ENCODE results near the gene ABCB4.

DNA sequence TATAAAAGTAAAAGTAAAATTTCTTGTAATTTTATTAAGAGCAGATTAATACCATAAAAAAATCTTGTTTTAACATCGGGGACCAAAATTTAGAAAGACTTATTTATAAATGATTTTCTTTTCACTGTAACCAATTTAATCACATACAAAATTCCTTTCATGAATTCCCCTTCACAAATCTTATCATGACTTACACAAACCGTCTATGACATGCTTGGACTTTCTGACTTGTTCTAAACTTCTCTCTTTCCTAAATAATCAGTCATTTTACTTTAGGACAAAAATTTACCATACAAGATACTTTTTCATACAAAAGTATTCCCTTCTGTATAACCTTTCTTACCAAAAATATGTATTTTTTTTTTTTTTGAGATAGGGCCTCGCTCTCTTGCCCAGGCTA, 120.7 kb downstream of the ABCB4 start:
- TF ChIP-seq, protein P1, sequence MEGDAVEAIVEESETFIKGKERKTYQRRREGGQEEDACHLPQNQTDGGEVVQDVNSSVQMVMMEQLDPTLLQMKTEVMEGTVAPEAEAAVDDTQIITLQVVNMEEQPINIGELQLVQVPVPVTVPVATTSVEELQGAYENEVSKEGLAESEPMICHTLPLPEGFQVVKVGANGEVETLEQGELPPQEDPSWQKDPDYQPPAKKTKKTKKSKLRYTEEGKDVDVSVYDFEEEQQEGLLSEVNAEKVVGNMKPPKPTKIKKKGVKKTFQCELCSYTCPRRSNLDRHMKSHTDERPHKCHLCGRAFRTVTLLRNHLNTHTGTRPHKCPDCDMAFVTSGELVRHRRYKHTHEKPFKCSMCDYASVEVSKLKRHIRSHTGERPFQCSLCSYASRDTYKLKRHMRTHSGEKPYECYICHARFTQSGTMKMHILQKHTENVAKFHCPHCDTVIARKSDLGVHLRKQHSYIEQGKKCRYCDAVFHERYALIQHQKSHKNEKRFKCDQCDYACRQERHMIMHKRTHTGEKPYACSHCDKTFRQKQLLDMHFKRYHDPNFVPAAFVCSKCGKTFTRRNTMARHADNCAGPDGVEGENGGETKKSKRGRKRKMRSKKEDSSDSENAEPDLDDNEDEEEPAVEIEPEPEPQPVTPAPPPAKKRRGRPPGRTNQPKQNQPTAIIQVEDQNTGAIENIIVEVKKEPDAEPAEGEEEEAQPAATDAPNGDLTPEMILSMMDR (IDR thresholded peaks at IDR 0.05) = no peak
- TF ChIP-seq POLR2A (IDR thresholded peaks at IDR 0.05) = no peak

All from lower leg skin (tissue), 3 donors.